Esophagus squamous epithelium (tissue), 5 donors: ENCODE measurements around the gene FFAR3. TPM values are rescaled to one million over a fixed set of nuclear protein-coding genes. Genes with fewer than 3 reads are reported as not detected.

Experiments used
- DNase-seq: peaks from one replicate; lab custom pipeline; 2025; lab: John Stamatoyannopoulos, UW
- H3K27ac ChIP-seq, 4 donors: fragments of 200-600 bp; sonication (generic); one replicate each; pipeline ENCODE4 v1.5.1; 2016 to 2019; ENCODE audit warnings: mild to moderate bottlenecking in 1 of 4
- H3K27me3 ChIP-seq, 4 donors: fragments of 200-600 bp; sonication (generic); 1 replicate in 3 of 4; 2 replicates in 1 of 4; pipeline versions ENCODE4 v1.5.1 to v1.6.0; 2017 to 2021; ENCODE audit warnings: antibody characterized with exemption in 1 of 4
- H3K36me3 ChIP-seq, 3 donors: fragments of 200-600 bp; sonication (generic); one replicate each; pipeline ENCODE4 v1.5.1; 2016 to 2019
- H3K4me1 ChIP-seq, 3 donors: fragments of 200-600 bp; sonication (generic); one replicate each; pipeline ENCODE4 v1.5.1; 2017 to 2019
- H3K4me3 ChIP-seq, 4 donors: fragments of 200-600 bp; sonication (generic); 1 replicate in 3 of 4; 2 replicates in 1 of 4; pipeline ENCODE4 v1.5.1; 2016 to 2019; ENCODE audit warnings: mild to moderate bottlenecking in 2 of 4, moderate library complexity in 1 of 4
- H3K9me3 ChIP-seq, 3 donors: fragments of 200-600 bp; sonication (generic); one replicate each; pipeline ENCODE4 v1.5.1; 2016 to 2019
- CTCF ChIP-seq, 6 experiments: fragments of 450-650 bp in 4 of 6; fragments of 200-600 bp in 2 of 6; sonication (generic) in 2 of 6; IDR thresholded peaks; one replicate each; pipeline ENCODE4 v1.5.1; 2016 to 2019; ENCODE audit warnings: antibody characterized with exemption in 6 of 6, mild to moderate bottlenecking in 4 of 6, moderate library complexity in 4 of 6
- POLR2A ChIP-seq, 4 donors: fragments of 450-650 bp; IDR thresholded peaks; one replicate each; pipeline ENCODE4 v1.6.1; 2017; ENCODE audit warnings: antibody characterized with exemption in 4 of 4, mild to moderate bottlenecking in 4 of 4, moderate library complexity in 3 of 4
- WGBS, 2 donors: methylation state at CpG; one replicate each; pipeline ENCODE4 v1.1.5; 2018; 5-methylcytosine and 5-hydroxymethylcytosine counted together
- intact Hi-C: fragments of 100-400 bp; cut with DNase I; formaldehyde crosslinking; loops from one replicate; pipeline ENCODE4 v1.15.0; 2022
- total RNA-seq, 4 donors: library from RNA; depleted of rRNA; stranded (reverse); fragments of >200 nt; gene quantifications; one replicate each; pipeline ENCODE4 v1.1.0, GENCODE V29; 2016
- donor health status: DM: yes; HTN: yes; CAD: no.

FFAR3 gene
- total RNA-seq, 4 donors from 2014 or later, result not detected

GRCh38 chr19:35329323-35329722 lies 28.9 kb upstream of the FFAR3 start:
- intact Hi-C loops, result no loop called here
- H3K27me3 ChIP-seq, result peaks cover 0 to 75% (median 0%) of the 10 kb centered on the region in 4 donors
- H3K4me1 ChIP-seq, result no peaks in the 10 kb centered on the region
- no peak for DNase-seq
- H3K9me3 ChIP-seq, result no peaks in the 10 kb centered on the region
- H3K27ac ChIP-seq, result no peak overlapping the region
- 61 to 66% methylated on average over 2 of the region's 4 CpGs for WGBS, 2 donors
- H3K36me3 ChIP-seq, result no peaks in the 10 kb centered on the region
- TF ChIP-seq CTCF (IDR thresholded peaks at IDR 0.05) (no peak), POLR2A (IDR thresholded peaks at IDR 0.05) (no peak)
- H3K4me3 ChIP-seq, result peak overlapping the region in 1 of 4 donors; percentile 12

GRCh38 chr19:35330475-35330874 lies 27.8 kb upstream of the FFAR3 start:
- Histone ChIP-seq H3K4me3 (no peak overlapping the region), H3K27me3 (peaks cover 0 to 79% (median 0%) of the 10 kb centered on the region in 4 donors), H3K36me3 (no peaks in the 10 kb centered on the region), H3K27ac (no peak overlapping the region), H3K9me3 (no peaks in the 10 kb centered on the region), H3K4me1 (no peaks in the 10 kb centered on the region)
- 47 to 55% methylated on average over 6 to 7 of the region's 7 CpGs for WGBS, 2 donors
- DNase-seq, result peak; percentile 45
- no peak for TF ChIP-seq CTCF (IDR thresholded peaks at IDR 0.05)
- TF ChIP-seq POLR2A (IDR thresholded peaks at IDR 0.05), result peak in 1 of 4 donors; percentile 24
- intact Hi-C loops, result no loop called here

- Histone ChIP-seq H3K27ac (no peak overlapping the region), H3K9me3 (no peaks in the 10 kb centered on the region), H3K36me3 (no peaks in the 10 kb centered on the region), H3K4me1 (no peaks in the 10 kb centered on the region), H3K27me3 (peaks cover 0 to 80% (median 0%) of the 10 kb centered on the region in 4 donors), H3K4me3 (no peak overlapping the region)
- DNase-seq, result no peak
- TF ChIP-seq CTCF (IDR thresholded peaks at IDR 0.05) (no peak), POLR2A (IDR thresholded peaks at IDR 0.05) (no peak)
- 67 to 69% methylated on average over 13 to 14 of the region's 14 CpGs for WGBS, 2 donors
- intact Hi-C loops, result no loop called here
These were observed 26.6 kb upstream of the FFAR3 start for GRCh38 chr19:35331551-35332214.

- Histone ChIP-seq H3K9me3 (no peaks in the 10 kb centered on the region), H3K4me1 (no peaks in the 10 kb centered on the region), H3K27me3 (peaks cover 0 to 69% (median 0%) of the 10 kb centered on the region in 4 donors), H3K27ac (no peak overlapping the region), H3K36me3 (no peaks in the 10 kb centered on the region), H3K4me3 (no peak overlapping the region)
- intact Hi-C loops, result no loop called here
- DNase-seq, result no peak
- TF ChIP-seq CTCF (IDR thresholded peaks at IDR 0.05), result no peak
- WGBS, 2 donors, result 60 to 73% methylated on average over 8 to 9 of the region's 12 CpGs
These were observed 25.4 kb upstream of the FFAR3 start for GRCh38 chr19:35332817-35333216.

GRCh38 chr19:35334144-35334753 lies 24.0 kb upstream of the FFAR3 start:
- Histone ChIP-seq H3K4me3 (no peak overlapping the region), H3K27me3 (peaks cover 0 to 58% (median 0%) of the 10 kb centered on the region in 4 donors), H3K9me3 (no peaks in the 10 kb centered on the region), H3K4me1 (no peaks in the 10 kb centered on the region), H3K27ac (no peak overlapping the region), H3K36me3 (no peaks in the 10 kb centered on the region)
- WGBS, 2 donors, result 67 to 79% methylated on average over 9 to 10 of the region's 10 CpGs
- no peak for TF ChIP-seq POLR2A (IDR thresholded peaks at IDR 0.05)
- TF ChIP-seq CTCF (IDR thresholded peaks at IDR 0.05), result no peak
- intact Hi-C loops, result no loop called here
- no peak for DNase-seq
